ENCODE measurements around the gene MACROD2. TPM values are rescaled to one million over a fixed set of nuclear protein-coding genes. Genes with fewer than 3 reads are reported as not detected.

MACROD2 gene
- polyA plus RNA-seq, 1 donor (not counting 4 experiments of a cell fraction or from before 2014, with no cell fraction given), result 0.71 TPM

DNA sequence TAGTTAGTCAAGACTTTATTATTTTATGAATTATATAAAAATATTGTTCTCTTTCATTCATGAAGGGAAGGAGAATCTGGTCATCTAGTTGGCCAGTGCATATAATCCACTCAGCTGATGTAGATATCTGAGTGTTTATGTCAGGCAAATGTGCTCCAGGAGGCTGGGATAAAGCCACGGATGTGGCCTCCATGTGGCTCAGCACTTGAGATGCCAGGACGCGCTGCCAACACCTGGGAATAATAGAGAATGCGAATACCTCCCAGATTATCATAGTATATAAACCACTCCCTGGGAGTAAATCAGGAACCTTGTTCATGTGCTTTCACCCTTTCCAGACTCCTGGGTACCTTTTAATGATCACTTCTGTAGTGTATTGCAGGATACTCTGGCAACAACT is 1571.9 kb downstream of the MACROD2 start:
- Histone ChIP-seq H3K79me2 (ENCODE audit: control insufficient read depth, insufficient read depth, low read length) (no peaks in the 10 kb centered on the region), H4K20me1 (ENCODE audit: control insufficient read depth, extremely low read depth, insufficient read depth, low read length) (no peaks in the 10 kb centered on the region), H3K9me3 (ENCODE audit: control insufficient read depth, low read depth, low read length) (no peaks in the 10 kb centered on the region), H3K27ac (ENCODE audit: control insufficient read depth, insufficient read depth, low read length) (no peak overlapping the region), H2AFZ (ENCODE audit: control insufficient read depth, low read length) (no peak overlapping the region), H3K9me1 (ENCODE audit: control insufficient read depth, extremely low read depth, insufficient read depth, low read length) (no peaks in the 10 kb centered on the region), H3K4me1 (ENCODE audit: control insufficient read depth, extremely low read depth, insufficient read depth, low read length) (no peaks in the 10 kb centered on the region), H3K9ac (ENCODE audit: control insufficient read depth, extremely low read depth, insufficient read depth, low read length) (no peak overlapping the region), H3K4me3 (ENCODE audit: control insufficient read depth in 2 of 3, extremely low read depth in 1 of 3, insufficient read depth in 2 of 3, low read depth in 1 of 3, low read length in 3 of 3) (no peak overlapping the region), H3K4me2 (ENCODE audit: control insufficient read depth, extremely low read depth, insufficient read depth, low read depth, low read length) (no peak overlapping the region), H3K36me3 (ENCODE audit: control insufficient read depth in 2 of 2, extremely low read depth in 1 of 2, insufficient read depth in 2 of 2, low read length in 2 of 2) (no peaks in the 10 kb centered on the region), H3K27me3 (ENCODE audit: control insufficient read depth, extremely low read depth, insufficient read depth, low read length) (no peaks in the 10 kb centered on the region)
- no peak for TF ChIP-seq EZH2 (IDR thresholded peaks at IDR 0.05; ENCODE audit: low read length)
- TF ChIP-seq, protein P1, sequence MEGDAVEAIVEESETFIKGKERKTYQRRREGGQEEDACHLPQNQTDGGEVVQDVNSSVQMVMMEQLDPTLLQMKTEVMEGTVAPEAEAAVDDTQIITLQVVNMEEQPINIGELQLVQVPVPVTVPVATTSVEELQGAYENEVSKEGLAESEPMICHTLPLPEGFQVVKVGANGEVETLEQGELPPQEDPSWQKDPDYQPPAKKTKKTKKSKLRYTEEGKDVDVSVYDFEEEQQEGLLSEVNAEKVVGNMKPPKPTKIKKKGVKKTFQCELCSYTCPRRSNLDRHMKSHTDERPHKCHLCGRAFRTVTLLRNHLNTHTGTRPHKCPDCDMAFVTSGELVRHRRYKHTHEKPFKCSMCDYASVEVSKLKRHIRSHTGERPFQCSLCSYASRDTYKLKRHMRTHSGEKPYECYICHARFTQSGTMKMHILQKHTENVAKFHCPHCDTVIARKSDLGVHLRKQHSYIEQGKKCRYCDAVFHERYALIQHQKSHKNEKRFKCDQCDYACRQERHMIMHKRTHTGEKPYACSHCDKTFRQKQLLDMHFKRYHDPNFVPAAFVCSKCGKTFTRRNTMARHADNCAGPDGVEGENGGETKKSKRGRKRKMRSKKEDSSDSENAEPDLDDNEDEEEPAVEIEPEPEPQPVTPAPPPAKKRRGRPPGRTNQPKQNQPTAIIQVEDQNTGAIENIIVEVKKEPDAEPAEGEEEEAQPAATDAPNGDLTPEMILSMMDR (optimal IDR thresholded peaks at IDR 0.05 in 1 of 3, IDR thresholded peaks at IDR 0.05 in 1 of 3, conservative IDR thresholded peaks at IDR 0.05 in 1 of 3; ENCODE audit: extremely low read depth in 1 of 3, insufficient read depth in 2 of 3, low read length in 3 of 3), result no peak
- DNase-seq (ENCODE audit: low read depth, low spot score), result no peak
- no peak for FAIRE-seq
- dilution Hi-C loops (cut with MboI; ENCODE audit: extremely low pct_ligation_motif_present, low sequenced_read_pairs), result no loop called here

DNA sequence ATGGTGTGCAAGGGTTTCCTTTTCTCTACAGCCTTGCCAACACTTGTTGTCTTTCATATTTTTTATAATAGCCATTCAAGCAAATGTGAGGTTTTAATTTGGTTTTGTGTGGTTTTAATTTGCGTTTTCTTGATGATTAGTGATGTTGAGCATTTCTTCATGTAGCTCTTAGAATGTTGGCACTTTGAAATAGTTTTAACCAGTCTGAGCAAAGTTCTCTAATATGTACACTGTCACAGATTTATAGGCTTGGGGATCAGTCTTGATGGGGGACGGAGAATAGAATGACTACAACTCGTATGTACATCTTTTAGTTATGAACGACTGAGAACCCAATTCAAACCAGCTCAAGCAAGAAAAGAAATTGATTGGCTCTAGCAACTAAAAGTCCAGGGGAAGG is 1574.8 kb downstream of the MACROD2 start:
- dilution Hi-C loops (cut with MboI; ENCODE audit: extremely low pct_ligation_motif_present, low sequenced_read_pairs), result no loop called here
- Histone ChIP-seq H3K36me3 (ENCODE audit: control insufficient read depth in 2 of 2, extremely low read depth in 1 of 2, insufficient read depth in 2 of 2, low read length in 2 of 2) (no peaks in the 10 kb centered on the region), H2AFZ (ENCODE audit: control insufficient read depth, low read length) (no peak overlapping the region), H3K79me2 (ENCODE audit: control insufficient read depth, insufficient read depth, low read length) (no peaks in the 10 kb centered on the region), H3K4me3 (ENCODE audit: control insufficient read depth in 2 of 3, extremely low read depth in 1 of 3, insufficient read depth in 2 of 3, low read depth in 1 of 3, low read length in 3 of 3) (no peak overlapping the region), H3K4me2 (ENCODE audit: control insufficient read depth, extremely low read depth, insufficient read depth, low read depth, low read length) (no peak overlapping the region), H3K27me3 (ENCODE audit: control insufficient read depth, extremely low read depth, insufficient read depth, low read length) (no peaks in the 10 kb centered on the region), H3K9me3 (ENCODE audit: control insufficient read depth, low read depth, low read length) (no peaks in the 10 kb centered on the region), H3K4me1 (ENCODE audit: control insufficient read depth, extremely low read depth, insufficient read depth, low read length) (no peaks in the 10 kb centered on the region), H4K20me1 (ENCODE audit: control insufficient read depth, extremely low read depth, insufficient read depth, low read length) (no peaks in the 10 kb centered on the region), H3K9me1 (ENCODE audit: control insufficient read depth, extremely low read depth, insufficient read depth, low read length) (no peaks in the 10 kb centered on the region), H3K9ac (ENCODE audit: control insufficient read depth, extremely low read depth, insufficient read depth, low read length) (no peak overlapping the region), H3K27ac (ENCODE audit: control insufficient read depth, insufficient read depth, low read length) (no peak overlapping the region)
- DNase-seq (ENCODE audit: low read depth, low spot score), result no peak
- FAIRE-seq, result no peak
- TF ChIP-seq, protein P1 (optimal IDR thresholded peaks at IDR 0.05 in 1 of 3, IDR thresholded peaks at IDR 0.05 in 1 of 3, conservative IDR thresholded peaks at IDR 0.05 in 1 of 3; ENCODE audit: extremely low read depth in 1 of 3, insufficient read depth in 2 of 3, low read length in 3 of 3), result no peak
- TF ChIP-seq EZH2 (IDR thresholded peaks at IDR 0.05; ENCODE audit: low read length), result no peak
